Fibroblast of lung (primary cell): Measurements from ENCODE around the gene L3MBTL3.

ENCODE experiments used
- CTCF ChIP-seq, 2 donors: IDR thresholded peaks in 1 of 2; conservative IDR thresholded peaks in 1 of 2; 1 replicate in 1 of 2; 2 replicates in 1 of 2; pipeline ENCODE4 v1.5.1; 2011 to 2012; ENCODE audit warnings: low read length in 2 of 2, control low read depth in 1 of 2, inconsistent platforms in 1 of 2, low read depth in 1 of 2, mild to moderate bottlenecking in 1 of 2
- EZH2 ChIP-seq: IDR thresholded peaks from 2 replicates; pipeline ENCODE4 v1.5.1; 2012; ENCODE audit warnings: low read length, control low read depth, mild to moderate bottlenecking; ENCODE audit errors: missing control alignments

GRCh38 chr6:129978148-129978916 lies 40.0 kb upstream of the L3MBTL3 start:
- no peak for TF ChIP-seq CTCF (conservative IDR thresholded peaks at IDR 0.05 in 1 of 2, IDR thresholded peaks at IDR 0.05 in 1 of 2; ENCODE audit: low read depth in 1 of 2, low read length in 2 of 2)
- no peak for TF ChIP-seq EZH2
